Stimulated activated CD4-positive, alpha-beta T cell treated with anti-CD3 and anti-CD28 coated beads, TNF-alpha, amount 100 ng/mL, for 1 hour (primary cell): ENCODE measurements around the gene SH3GL3.

ENCODE experiments used
- DNase-seq, 3 donors: peaks; one replicate each; pipeline ENCODE4 v3.0.0-alpha.2; 2020; ENCODE audit warnings: low read depth in 3 of 3, low spot score in 1 of 3

SH3GL3 gene

GRCh38 chr15:83610901-83611685, 164.0 kb downstream of the SH3GL3 start:
- no peak for DNase-seq

DNA sequence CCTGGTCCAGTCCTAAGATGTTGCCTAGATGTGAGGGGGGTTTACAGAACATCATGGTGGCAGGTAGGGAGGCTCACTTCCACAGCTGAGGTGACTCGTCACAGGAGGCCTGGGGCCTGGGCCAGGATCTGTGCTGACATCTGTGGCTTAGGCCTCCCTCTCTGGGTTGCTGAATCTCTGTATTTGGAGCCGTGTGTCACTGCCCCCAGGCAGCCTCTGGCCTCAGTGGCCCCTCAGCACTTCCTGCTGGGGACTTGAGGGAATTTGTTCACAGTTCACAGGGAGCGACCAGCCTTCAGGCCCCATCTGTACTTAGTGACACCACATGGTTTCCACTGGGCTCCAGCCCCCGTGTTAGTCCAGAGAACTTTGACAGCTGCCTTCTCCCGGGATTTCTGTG, 165.1 kb downstream of the SH3GL3 start:
- no peak for DNase-seq

GRCh38 chr15:83612898-83613635, 165.9 kb downstream of the SH3GL3 start:
- no peak for DNase-seq

GRCh38 chr15:83613714-83614113, 166.6 kb downstream of the SH3GL3 start:
- no peak for DNase-seq

GRCh38 chr15:83616840-83617239, 169.7 kb downstream of the SH3GL3 start:
- no peak for DNase-seq

GRCh38 chr15:83626171-83626802, 179.1 kb downstream of the SH3GL3 start:
- DNase-seq, result no peak

DNA sequence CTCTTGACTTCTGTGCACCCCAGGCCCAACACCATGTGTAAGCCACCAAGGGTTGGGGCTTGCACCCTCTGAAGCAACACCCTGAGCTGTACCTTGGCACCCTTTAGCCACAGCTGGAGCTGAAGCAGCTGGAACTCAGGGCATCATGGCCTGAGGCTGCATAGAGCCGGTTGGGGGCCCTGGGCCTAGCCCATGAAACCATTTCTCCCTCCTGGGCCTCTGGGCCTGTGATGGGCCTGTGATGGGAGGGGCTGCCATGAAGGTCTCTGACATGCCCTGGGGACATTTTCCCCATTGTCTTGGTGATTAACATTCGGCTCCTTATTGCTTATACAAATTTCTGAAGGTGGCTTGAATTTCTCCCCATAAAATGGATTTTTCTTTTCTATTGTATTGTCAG, 184.4 kb downstream of the SH3GL3 start:
- no peak for DNase-seq

DNA sequence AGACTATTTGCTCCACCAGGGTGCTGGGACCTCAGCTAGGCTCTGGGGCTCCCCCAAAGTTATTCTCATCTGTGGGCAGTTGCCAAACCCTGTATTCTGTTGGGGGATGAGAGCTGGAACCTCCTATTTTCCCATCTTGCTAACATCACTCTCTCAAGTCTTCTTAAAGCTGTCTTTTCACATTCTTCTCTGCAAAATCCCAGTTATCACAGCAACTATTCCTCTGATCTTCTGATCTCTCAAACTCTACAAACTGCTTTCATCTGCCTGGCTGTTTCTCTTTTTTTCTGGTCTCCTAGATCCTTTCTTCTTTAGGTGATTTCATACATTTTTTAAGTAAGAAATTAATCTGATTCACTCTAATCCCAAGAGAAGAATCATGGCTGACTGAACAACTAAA, 196.1 kb downstream of the SH3GL3 start:
- no peak for DNase-seq

- no peak for DNase-seq
These were observed 197.3 kb downstream of the SH3GL3 start for GRCh38 chr15:83644439-83644838.

- no peak for DNase-seq
These were observed 203.7 kb downstream of the SH3GL3 start for GRCh38 chr15:83650831-83651230.

DNA sequence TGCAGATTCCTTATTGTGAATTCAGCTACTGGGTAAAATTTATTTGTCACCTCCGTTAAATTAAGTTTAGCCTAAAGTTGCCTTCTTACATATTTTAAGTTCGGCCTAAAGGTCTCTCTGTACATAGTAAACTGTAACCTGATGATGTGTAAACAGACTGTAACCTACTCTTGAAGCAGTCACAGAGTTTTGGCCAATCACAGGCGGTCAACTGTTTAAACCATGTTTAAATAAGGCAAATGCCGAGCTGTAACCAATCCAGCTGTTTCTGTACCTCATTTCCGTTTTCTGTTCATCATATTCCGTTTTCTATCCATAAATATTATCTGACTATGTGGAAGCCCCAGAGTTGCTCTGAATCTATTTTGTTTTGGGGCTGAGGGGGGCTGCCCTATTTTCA, 204.4 kb downstream of the SH3GL3 start:
- DNase-seq, result no peak

DNA sequence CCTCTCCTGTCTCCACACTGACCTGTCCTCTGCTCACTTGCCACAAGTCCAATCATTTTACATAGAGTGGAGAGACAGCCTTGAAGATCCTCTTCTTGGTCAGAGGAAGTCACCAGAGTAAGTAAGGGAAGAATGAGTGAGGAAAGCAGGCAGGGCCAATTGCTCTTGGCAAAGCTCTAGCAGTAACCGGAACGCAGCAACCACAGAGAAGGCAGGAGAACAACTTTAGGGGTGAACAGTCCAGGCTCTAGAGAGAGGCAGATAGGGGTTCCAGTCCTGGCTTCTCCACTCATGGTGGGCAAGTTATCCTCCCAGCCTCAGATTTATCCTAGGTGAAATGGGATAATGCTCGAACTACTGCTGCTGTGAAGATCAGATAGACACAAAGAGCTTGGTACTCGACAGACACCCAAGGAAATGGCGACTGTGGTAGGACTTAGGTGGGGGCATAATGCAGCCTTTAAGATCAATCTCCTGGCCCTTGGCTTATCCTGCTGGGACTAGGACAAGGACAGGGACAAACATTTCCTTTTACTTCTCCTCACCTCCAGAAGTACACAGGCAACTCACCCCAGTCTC, 205.6 kb downstream of the SH3GL3 start:
- no peak for DNase-seq

DNA sequence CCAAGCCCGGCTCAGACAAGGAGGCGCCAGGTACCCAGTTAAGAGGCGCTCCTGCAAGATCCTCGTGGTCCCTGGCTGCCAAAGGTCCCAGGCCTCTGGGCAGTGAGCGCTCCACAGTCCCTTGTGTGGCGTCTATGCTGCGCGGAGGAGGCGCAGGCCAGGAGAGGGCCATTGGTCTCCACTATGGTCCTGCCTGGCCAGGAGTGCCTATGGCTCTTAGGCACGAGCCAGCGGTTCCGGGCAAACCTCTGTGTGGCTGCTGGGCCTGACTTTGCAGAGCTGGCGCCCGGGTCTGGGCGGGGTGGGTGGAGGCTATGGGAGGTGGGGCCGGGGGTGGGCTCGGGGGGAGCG, 206.1 kb downstream of the SH3GL3 start:
- no peak for DNase-seq

GRCh38 chr15:83653639-83654378, 206.7 kb downstream of the SH3GL3 start, which contains the start of gene ADAMTSL3:
ADAMTSL3 (plus strand) TSS chr15:83654123; CDS start chr15:83655762, 1,639 bp downstream.
- DNase-seq, result no peak

DNA sequence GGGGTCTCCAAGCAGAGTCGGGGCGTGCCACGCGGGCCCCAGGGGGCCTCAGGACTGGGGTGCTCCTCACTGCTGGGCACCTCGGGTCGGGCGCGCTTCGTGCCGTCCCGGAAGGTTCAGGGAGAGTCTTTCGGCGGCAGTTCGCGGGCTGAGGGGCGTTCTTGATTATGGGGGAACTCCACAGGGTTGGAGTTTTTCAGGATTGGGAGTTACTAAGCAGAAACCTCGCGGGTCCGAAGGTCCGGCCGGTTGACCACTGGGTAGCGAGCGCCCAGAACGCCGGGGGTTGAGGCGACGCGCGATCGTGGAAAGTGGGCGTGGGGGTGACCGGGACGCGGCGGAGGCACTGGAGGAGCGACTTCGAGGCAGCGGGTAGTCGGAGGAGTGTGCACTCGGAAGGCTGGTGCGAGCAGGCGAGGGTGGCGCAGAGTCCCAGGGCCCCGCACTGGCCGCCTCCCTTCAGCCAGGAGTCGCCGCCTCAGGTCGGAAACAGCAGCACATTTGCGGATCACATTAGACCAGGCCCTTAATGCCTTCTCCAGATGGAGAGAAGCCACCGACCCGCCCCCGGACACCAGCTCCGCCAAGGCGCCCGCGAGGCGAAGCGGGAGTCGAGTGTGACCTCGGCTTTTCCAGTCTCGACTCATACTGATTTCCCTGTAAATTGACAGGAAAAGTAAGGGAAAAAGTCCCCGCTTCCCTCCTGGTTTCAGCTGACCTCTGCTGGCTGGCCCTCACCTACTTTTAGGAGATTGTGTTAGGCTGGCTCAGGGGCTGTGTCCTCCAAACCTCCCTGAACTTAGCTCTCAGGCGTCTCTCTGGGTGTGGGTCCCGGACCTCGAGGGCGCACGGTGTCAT, 207.5 kb downstream of the SH3GL3 start:
- no peak for DNase-seq

GRCh38 chr15:83655237-83655616, 208.1 kb downstream of the SH3GL3 start:
- DNase-seq, result no peak

DNA sequence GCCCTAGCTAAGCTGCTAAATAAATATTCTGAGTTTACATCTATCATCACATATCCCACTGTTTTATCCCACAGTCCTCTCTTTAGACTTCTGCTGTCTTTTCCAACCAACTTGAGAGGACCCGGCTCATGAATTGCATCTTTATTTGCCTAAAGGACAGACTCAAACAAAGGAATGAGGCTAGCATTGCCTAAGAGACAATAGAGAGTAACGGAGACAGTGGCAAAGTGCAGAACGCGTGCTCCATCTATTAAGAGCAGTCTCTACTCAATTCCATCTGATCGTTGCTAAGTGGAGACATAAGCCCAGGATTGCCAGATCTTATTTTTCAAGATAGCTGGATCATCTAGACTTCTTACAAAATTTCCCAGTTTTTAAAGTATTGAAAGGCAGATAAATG, 209.1 kb downstream of the SH3GL3 start:
- no peak for DNase-seq

DNA sequence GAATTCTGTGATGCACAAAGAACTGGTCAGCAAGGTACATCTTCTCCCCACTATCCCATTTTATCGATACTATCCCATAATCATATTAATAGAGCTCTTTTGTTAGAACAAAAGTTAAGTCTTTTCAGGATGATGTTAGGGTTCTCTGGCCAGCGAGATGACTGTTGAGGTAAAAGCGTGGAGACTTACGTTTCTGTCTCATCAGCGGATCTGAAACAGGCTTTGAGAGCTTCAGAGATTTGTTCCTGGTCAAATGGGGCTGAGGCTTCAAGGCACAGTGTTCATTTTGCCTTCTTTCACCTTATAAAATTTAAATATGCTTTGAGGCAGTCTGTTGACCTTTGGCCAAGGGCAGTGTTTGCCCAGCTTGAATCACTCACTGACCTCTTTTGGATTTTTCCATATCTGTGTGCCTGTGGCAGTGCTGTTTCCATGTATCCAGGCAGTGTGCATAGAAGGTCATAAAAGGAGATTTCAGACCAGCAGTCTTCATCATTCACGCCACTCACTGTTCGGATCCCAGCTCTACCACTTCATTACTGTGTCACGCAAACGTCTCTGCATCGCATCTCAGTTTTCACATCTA, 209.9 kb downstream of the SH3GL3 start:
- DNase-seq, result no peak

DNA sequence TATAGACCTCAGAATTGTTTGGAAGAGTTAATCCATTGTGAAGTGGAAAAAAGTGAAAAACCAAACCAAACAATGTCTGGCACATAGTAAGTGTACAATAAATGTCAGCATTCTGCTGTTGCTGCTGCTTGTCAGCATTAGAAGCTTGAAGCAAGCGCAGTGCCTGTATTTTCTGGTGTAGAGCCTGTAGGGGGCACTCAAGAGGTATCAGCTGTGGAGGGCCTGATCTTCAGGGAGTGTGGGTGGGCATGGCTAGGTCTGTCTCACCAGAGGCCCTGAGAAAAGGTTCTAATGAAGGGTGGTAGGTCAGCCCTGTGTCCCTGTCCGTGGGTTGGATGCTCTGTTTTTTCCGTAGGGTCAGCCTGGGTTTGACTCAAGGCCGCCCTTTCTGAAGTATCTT, 210.4 kb downstream of the SH3GL3 start:
- no peak for DNase-seq
